Measurements from ENCODE around the gene SAMD4A.

DNA sequence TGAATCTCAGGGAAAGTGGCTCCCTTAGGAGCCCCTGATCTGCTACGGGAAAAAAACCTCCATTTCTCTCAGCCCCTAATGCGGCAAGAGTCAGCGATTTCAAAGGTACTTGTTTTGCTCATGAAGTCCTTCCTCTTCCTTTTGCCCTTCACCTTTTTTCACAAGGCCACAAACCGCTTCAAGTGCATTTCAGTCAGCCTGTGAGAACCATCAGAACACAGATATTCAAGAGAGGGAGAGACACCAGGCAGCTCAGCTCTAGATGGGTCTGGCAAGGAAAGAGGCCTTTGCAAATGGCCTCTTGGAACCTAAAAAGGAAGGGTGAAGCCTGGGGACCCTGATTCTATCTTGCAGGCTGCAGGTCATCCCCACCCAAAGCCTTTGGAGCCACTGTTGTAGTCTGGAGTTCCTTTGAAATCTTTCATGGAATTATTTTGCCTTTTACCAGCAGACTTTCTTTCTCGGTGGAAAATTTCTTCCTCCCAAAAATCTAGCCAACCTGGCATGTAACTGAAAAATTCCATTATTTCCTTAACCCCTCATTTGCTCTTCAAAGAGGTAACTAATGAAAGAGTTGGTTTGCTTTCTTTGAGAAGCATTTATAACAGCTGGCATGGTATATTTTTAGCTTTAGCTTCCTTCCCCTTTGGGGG lies 145.0 kb downstream of the SAMD4A start:
- TF ChIP-seq POLR2AphosphoS5 (IDR thresholded peaks at IDR 0.05; ENCODE audit: low read depth, low read length) (no peak), SPI1 (IDR thresholded peaks at IDR 0.05; ENCODE audit: low read depth, low read length) (no peak)

Data from GM12891 (cell line).